ENCODE results near the gene VAV3. TPM values are rescaled to one million over a fixed set of nuclear protein-coding genes. Genes with fewer than 3 reads are reported as not detected.

Gene VAV3
- total and polyA plus RNA-seq, 2 experiments from 2014 or later = under 0.01 to 0.24 TPM

DNA sequence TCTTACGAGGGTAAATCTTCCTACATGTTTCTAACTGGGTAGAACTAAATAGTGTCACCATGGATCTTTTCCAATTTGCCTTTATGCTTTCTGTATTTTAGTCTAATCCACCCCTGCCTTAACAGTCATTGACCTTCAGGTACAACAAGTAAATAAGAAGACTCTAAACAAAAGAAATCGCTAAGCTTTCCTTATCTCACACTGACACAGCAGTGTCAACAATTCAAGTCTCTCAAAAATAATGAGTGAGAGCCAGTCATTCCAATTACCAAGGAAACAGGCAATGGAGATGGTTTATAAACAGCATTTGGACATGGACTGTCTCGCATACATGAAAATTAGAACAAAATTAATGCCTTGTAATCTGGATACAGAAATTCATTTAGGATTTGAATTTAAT, 365.8 kb downstream of the VAV3 start:
- DNase-seq = no peak
- Histone ChIP-seq H2AFZ (no peak overlapping the region), H3K27me3 (replicated peaks; ENCODE audit: insufficient read depth) (no peaks in the 10 kb centered on the region), H3K9ac (no peak overlapping the region), H3K4me2 (ENCODE audit: unreplicated experiment) (no peak overlapping the region), H3F3A (ENCODE audit: insufficient read depth) (no peaks in the 10 kb centered on the region), H3K27ac (no peak overlapping the region), H4K20me1 (ENCODE audit: insufficient read depth) (no peaks in the 10 kb centered on the region), H3K79me2 (ENCODE audit: insufficient read depth) (no peaks in the 10 kb centered on the region), H3K36me3 (ENCODE audit: low read depth) (no peaks in the 10 kb centered on the region), H3K4me3 (no peak overlapping the region), H3K9me2 (ENCODE audit: insufficient read depth) (no peaks in the 10 kb centered on the region), H3K9me3 (ENCODE audit: low read depth) (no peaks in the 10 kb centered on the region), H3K4me1 (ENCODE audit: insufficient read depth) (peaks cover 7% of the 10 kb centered on the region)
- TF ChIP-seq EZH2 (IDR thresholded peaks at IDR 0.05; ENCODE audit: insufficient read depth, poor library complexity, severe bottlenecking) (no peak), EZH2phosphoT487 (IDR thresholded peaks at IDR 0.05; ENCODE audit: insufficient read depth, low read depth) (no peak)
- in situ Hi-C loops (cut with MboI) = no loop called here
- WGBS, 2 experiments (ENCODE audit: low coverage in 1 of 2, low lambda C conversion rate in 2 of 2, missing lambda C conversion rate in 2 of 2) = 76 to 88% methylated on average over 3 of the region's 3 CpGs

DNA sequence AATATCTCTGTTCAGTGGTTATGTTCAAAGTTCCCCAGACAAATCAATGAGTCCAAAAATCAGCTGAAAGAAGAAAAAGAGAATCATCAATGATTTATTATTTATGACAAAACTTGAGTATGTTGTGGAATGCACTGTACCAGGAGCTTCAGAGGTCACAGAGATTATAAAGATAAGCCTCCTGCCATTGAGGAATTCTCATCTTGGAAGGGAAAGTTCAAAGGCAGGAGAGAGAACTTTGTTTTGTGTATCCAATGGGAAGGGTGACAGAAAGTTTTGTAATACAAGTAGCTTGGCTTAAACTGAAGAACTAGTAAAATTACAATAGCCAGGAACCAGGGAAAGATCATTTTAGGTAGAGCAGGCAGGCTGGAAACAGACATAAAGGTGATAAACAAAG, 367.7 kb downstream of the VAV3 start:
- H3K79me2 ChIP-seq (ENCODE audit: insufficient read depth) = no peaks in the 10 kb centered on the region
- TF ChIP-seq EZH2 (IDR thresholded peaks at IDR 0.05; ENCODE audit: insufficient read depth, poor library complexity, severe bottlenecking) (no peak), EZH2phosphoT487 (IDR thresholded peaks at IDR 0.05; ENCODE audit: insufficient read depth, low read depth) (no peak)
- no peak overlapping the region for H3K4me3 ChIP-seq
- H3K4me1 ChIP-seq (ENCODE audit: insufficient read depth) = peaks cover 21% of the 10 kb centered on the region
- no peaks in the 10 kb centered on the region for H3F3A ChIP-seq (ENCODE audit: insufficient read depth)
- no peaks in the 10 kb centered on the region for H3K36me3 ChIP-seq (ENCODE audit: low read depth)
- H3K9me3 ChIP-seq (ENCODE audit: low read depth) = no peaks in the 10 kb centered on the region
- no peaks in the 10 kb centered on the region for H3K27me3 ChIP-seq (replicated peaks; ENCODE audit: insufficient read depth)
- H3K9ac ChIP-seq = no peak overlapping the region
- no peaks in the 10 kb centered on the region for H4K20me1 ChIP-seq (ENCODE audit: insufficient read depth)
- in situ Hi-C loops (cut with MboI) = no loop called here
- H3K4me2 ChIP-seq (ENCODE audit: unreplicated experiment) = no peak overlapping the region
- H3K9me2 ChIP-seq (ENCODE audit: insufficient read depth) = no peaks in the 10 kb centered on the region
- H3K27ac ChIP-seq = no peak overlapping the region
- no peak for DNase-seq
- H2AFZ ChIP-seq = no peak overlapping the region

DNA sequence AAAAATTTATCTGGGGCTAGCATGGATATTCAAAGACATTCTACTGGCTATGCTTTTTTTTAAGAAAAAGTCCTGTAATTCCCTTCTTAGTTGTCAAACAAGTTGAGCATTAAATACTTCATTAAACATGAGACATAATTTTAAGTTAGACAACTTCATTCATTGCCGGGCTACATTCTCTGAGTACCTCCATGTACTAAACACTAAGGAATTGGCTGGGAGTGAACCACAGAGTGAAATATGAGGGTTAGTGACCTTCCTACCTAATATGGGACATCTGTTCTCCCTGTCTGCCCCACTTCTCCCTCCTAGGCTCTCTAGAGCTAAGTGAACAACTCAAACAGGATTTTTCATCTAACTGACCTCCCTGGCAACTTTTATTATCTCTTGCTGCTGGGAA, 370.4 kb downstream of the VAV3 start:
- peaks cover 21% of the 10 kb centered on the region for H3K4me1 ChIP-seq (ENCODE audit: insufficient read depth)
- H3K9me3 ChIP-seq (ENCODE audit: low read depth) = no peaks in the 10 kb centered on the region
- H3K36me3 ChIP-seq (ENCODE audit: low read depth) = no peaks in the 10 kb centered on the region
- H3K4me2 ChIP-seq (ENCODE audit: unreplicated experiment) = no peak overlapping the region
- no peaks in the 10 kb centered on the region for H3F3A ChIP-seq (ENCODE audit: insufficient read depth)
- H3K9ac ChIP-seq = no peak overlapping the region
- no peak overlapping the region for H2AFZ ChIP-seq
- H3K27me3 ChIP-seq (replicated peaks; ENCODE audit: insufficient read depth) = no peaks in the 10 kb centered on the region
- WGBS, 2 experiments (ENCODE audit: low coverage in 1 of 2, low lambda C conversion rate in 2 of 2, missing lambda C conversion rate in 2 of 2) = 10 to 24% methylated on average over 1 of the region's 1 CpG
- no peaks in the 10 kb centered on the region for H3K9me2 ChIP-seq (ENCODE audit: insufficient read depth)
- peak; percentile 27 for DNase-seq
- no peak for TF ChIP-seq EZH2 (IDR thresholded peaks at IDR 0.05; ENCODE audit: insufficient read depth, poor library complexity, severe bottlenecking)
- TF ChIP-seq EZH2phosphoT487 (IDR thresholded peaks at IDR 0.05; ENCODE audit: insufficient read depth, low read depth) = no peak
- in situ Hi-C loops (cut with MboI) = no loop called here
- no peaks in the 10 kb centered on the region for H4K20me1 ChIP-seq (ENCODE audit: insufficient read depth)
- H3K4me3 ChIP-seq = no peak overlapping the region
- H3K27ac ChIP-seq = no peak overlapping the region
- H3K79me2 ChIP-seq (ENCODE audit: insufficient read depth) = no peaks in the 10 kb centered on the region

DNA sequence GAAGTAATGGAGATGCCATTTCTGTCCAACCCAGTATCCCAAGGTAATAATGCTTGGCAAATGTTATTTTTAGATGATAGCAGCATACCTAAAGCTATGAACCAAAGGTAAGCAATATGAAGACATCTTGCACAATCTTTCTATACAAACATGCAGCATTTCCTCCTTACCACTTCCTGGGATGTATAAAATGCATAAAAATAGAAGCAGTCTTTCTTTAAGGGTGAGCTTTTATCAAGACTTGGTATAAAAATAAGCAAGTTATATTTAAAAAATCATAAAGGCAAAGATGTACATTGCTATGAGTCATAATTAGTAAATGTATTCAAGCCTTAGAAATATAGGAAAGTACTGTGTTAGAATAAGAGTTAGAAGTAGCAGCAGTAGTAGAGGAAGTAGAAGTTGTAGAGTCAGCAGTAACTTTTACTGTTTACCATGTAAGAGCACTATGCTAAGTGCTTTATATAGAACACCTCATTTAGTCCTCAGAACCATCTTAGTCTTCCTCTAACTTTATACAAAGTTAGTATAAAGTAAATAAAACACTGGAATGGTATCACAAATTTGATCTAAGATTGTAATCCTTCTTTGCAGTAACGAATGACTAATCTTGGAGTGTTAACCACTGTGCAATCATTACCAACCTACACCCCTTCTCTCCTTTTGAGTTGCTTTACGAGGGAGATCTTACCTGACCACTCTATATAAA, 371.3 kb downstream of the VAV3 start:
- Histone ChIP-seq H3K9me3 (ENCODE audit: low read depth) (no peaks in the 10 kb centered on the region), H3K4me2 (ENCODE audit: unreplicated experiment) (peak overlapping the region; percentile 22), H3K27ac (no peak overlapping the region), H3K27me3 (replicated peaks; ENCODE audit: insufficient read depth) (no peaks in the 10 kb centered on the region), H3K4me3 (no peak overlapping the region), H3F3A (ENCODE audit: insufficient read depth) (no peaks in the 10 kb centered on the region), H3K4me1 (ENCODE audit: insufficient read depth) (peaks cover 21% of the 10 kb centered on the region), H3K79me2 (ENCODE audit: insufficient read depth) (no peaks in the 10 kb centered on the region), H3K36me3 (ENCODE audit: low read depth) (no peaks in the 10 kb centered on the region), H4K20me1 (ENCODE audit: insufficient read depth) (no peaks in the 10 kb centered on the region), H3K9ac (no peak overlapping the region), H2AFZ (no peak overlapping the region), H3K9me2 (ENCODE audit: insufficient read depth) (no peaks in the 10 kb centered on the region)
- in situ Hi-C loops (cut with MboI) = no loop called here
- no peak for DNase-seq
- TF ChIP-seq EZH2 (IDR thresholded peaks at IDR 0.05; ENCODE audit: insufficient read depth, poor library complexity, severe bottlenecking) = no peak
- no peak for TF ChIP-seq EZH2phosphoT487 (IDR thresholded peaks at IDR 0.05; ENCODE audit: insufficient read depth, low read depth)
- WGBS, 2 experiments (ENCODE audit: low coverage in 1 of 2, low lambda C conversion rate in 2 of 2, missing lambda C conversion rate in 2 of 2) = 56 to 57% methylated on average over 2 of the region's 2 CpGs
